ENCODE results near the gene CATSPERZ. TPM values are rescaled to one million over a fixed set of nuclear protein-coding genes. Genes with fewer than 3 reads are reported as not detected.
A peak's percentile ranks its signal among the peaks of the same experiment; 100 is the strongest.

Gene CATSPERZ
- total and polyA plus RNA-seq, 9 of the 15 experiments (the other 6 are each of a cell fraction or from before 2014, with no cell fraction given), result 0.86 to 8.5 (median 3.5) TPM

DNA sequence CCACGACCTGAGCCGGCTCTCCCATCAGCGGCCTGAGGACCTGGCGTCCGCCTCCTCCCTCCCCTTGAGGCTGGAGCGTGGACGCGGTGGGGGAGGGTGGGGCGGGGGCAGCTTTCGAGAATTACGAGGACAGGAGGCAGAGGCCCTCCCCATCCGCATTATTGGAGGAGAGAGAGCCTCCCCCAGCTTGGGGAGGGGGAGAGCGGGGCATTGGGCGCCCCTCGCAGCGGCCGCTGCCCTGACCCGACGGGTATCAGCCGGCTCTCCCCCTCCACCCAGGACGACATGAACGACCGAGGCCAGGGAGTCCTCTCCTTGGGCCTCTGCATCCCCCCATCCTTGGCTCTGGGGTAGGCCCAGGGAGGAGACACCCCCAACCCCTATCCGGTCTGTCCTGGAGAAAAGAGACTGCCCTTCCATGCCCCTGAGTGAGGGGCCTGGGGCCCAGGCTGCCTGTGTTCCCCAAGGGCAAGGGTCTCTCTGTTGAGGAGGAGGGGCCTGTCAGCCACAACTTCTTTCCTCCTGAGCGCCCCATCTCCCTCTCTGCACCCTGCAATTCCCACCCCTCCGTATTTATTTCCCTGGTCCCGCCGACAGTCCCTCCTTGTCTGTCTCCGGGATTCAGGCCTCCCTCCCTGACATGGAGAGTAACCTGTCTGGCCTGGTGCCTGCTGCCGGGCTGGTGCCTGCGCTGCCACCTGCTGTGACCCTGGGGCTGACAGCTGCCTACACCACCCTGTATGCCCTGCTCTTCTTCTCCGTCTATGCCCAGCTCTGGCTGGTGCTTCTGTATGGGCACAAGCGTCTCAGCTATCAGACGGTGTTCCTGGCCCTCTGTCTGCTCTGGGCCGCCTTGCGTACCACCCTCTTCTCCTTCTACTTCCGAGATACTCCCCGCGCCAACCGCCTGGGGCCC is 14.0 kb upstream of the CATSPERZ start:
- BruUV-seq (replicated peaks), result no TSS peak
- in situ Hi-C loops (cut with MboI) (no loop called here), intact Hi-C loops (cut with micrococcal nuclease) (no loop called here)
- peaks cover 0 to under 1% of the 10 kb centered on the region in 2 experiments; a peak in 1 of 5 replicates for H3K27me3 ChIP-seq (ENCODE audit: control insufficient read depth in 2 of 2, insufficient read depth in 2 of 2, low read length in 2 of 2)
- H3K9me1 ChIP-seq (ENCODE audit: control insufficient read depth, insufficient read depth, low read length), result no peaks in the 10 kb centered on the region
- H3K79me2 ChIP-seq (ENCODE audit: control insufficient read depth, insufficient read depth, low read length), result peaks cover 12% of the 10 kb centered on the region; the same call in 1 of the 3 replicates
- ChIA-PET CTCF (ENCODE audit: low intra/inter-chr PET ratio) (no interaction called here), POLR2A (interaction anchor here (0.6 to 5.1 kb wide), 3 partner anchors 8 to 16 kb away, joined by 3 to 54 read pairs (median 6); no protein-coding TSS in a partner anchor)
- H3K9ac ChIP-seq (ENCODE audit: insufficient read depth in 1 of 2, low read depth in 2 of 2, low read length in 2 of 2), result peak overlapping the region; percentile 50 to 93; a peak in 3 of 4 replicates
- H4K20me1 ChIP-seq (replicated peaks; ENCODE audit: control insufficient read depth, insufficient read depth, low read length), result no peaks in the 10 kb centered on the region
- H3K27ac ChIP-seq (ENCODE audit: extremely low read depth, low read depth, low read length), result peak overlapping the region; percentile 27
- no peaks in the 10 kb centered on the region for H3K9me3 ChIP-seq (replicated peaks; ENCODE audit: control insufficient read depth, insufficient read depth, low read depth, low read length)
- H2AFZ ChIP-seq (ENCODE audit: low read depth, low read length), result peak overlapping the region; percentile 93; the same call in 1 of the 2 replicates
- peak overlapping the region; percentile 80 for H3K4me2 ChIP-seq (ENCODE audit: insufficient read depth, low read length)
- H3K4me3 ChIP-seq, result peak overlapping the region; percentile 91
- peaks cover 4% of the 10 kb centered on the region; the same call in 1 of the 3 replicates for H3K36me3 ChIP-seq (ENCODE audit: control insufficient read depth, insufficient read depth, low read length)
- 67% methylated on average over 13 of the region's 40 CpGs for WGBS (ENCODE audit: insufficient coverage, low coverage, missing lambda C conversion rate)
- FAIRE-seq, result no peak
- peaks cover 7 to 47% of the 10 kb centered on the region in 2 experiments; a peak in 4 of 5 replicates for H3K4me1 ChIP-seq (replicated peaks in 1 of 2; ENCODE audit: control insufficient read depth in 2 of 2, insufficient read depth in 2 of 2, low read length in 2 of 2)
- DNase-seq (ENCODE audit: extremely low read depth in 1 of 4, low spot score in 3 of 4), result no peak
- ATAC-seq, result no peak
- peak; percentile 89 for TF ChIP-seq HNRNPLL (IDR thresholded peaks at IDR 0.05; ENCODE audit: low read depth, low read length, poor library complexity, severe bottlenecking)
- TF ChIP-seq NR3C1 (CRISPR knock-in tag; IDR thresholded peaks at IDR 0.05), result 0 out of 2 replicates have a peak, but pooled peaks have one; percentile 18
- TF ChIP-seq CREM (IDR thresholded peaks at IDR 0.05; ENCODE audit: low read depth), result 0 out of 2 replicates have a peak, but pooled peaks have one; percentile 0
- TF ChIP-seq POLR2G (IDR thresholded peaks at IDR 0.05; ENCODE audit: low read depth, low read length), result 0 out of 2 replicates have a peak, but pooled peaks have one; percentile 26
- TF ChIP-seq, protein P1, sequence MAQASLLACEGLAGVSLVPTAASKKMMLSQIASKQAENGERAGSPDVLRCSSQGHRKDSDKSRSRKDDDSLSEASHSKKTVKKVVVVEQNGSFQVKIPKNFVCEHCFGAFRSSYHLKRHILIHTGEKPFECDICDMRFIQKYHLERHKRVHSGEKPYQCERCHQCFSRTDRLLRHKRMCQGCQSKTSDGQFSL (CRISPR knock-in tag; IDR thresholded peaks at IDR 0.05), result 0 out of 2 replicates have a peak, but pooled peaks have one; percentile 36
- TF ChIP-seq, protein P1 (tag; IDR thresholded peaks at IDR 0.05), result no peak
- TF ChIP-seq ZNF75A (CRISPR knock-in tag; IDR thresholded peaks at IDR 0.05), result no peak
- TF ChIP-seq OTX1 (CRISPR knock-in tag; IDR thresholded peaks at IDR 0.05), result no peak
- 0 out of 2 replicates have a peak, but pooled peaks have one; percentile 47 for TF ChIP-seq ZBTB7A (IDR thresholded peaks at IDR 0.05; ENCODE audit: borderline replicate concordance, control insufficient read depth, low read depth, low read length)
- TF ChIP-seq, protein P2, sequence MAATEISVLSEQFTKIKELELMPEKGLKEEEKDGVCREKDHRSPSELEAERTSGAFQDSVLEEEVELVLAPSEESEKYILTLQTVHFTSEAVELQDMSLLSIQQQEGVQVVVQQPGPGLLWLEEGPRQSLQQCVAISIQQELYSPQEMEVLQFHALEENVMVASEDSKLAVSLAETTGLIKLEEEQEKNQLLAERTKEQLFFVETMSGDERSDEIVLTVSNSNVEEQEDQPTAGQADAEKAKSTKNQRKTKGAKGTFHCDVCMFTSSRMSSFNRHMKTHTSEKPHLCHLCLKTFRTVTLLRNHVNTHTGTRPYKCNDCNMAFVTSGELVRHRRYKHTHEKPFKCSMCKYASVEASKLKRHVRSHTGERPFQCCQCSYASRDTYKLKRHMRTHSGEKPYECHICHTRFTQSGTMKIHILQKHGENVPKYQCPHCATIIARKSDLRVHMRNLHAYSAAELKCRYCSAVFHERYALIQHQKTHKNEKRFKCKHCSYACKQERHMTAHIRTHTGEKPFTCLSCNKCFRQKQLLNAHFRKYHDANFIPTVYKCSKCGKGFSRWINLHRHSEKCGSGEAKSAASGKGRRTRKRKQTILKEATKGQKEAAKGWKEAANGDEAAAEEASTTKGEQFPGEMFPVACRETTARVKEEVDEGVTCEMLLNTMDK (IDR thresholded peaks at IDR 0.05; ENCODE audit: borderline replicate concordance, insufficient read depth, low read depth, low read length, poor library complexity, severe bottlenecking), result no peak
- TF ChIP-seq ZNF197 (CRISPR knock-in tag; IDR thresholded peaks at IDR 0.05; ENCODE audit: low read depth), result no peak
- TF ChIP-seq ZNF282 (CRISPR knock-in tag; IDR thresholded peaks at IDR 0.05), result 0 out of 2 replicates have a peak, but pooled peaks have one; percentile 1
- TF ChIP-seq SMARCA5 (IDR thresholded peaks at IDR 0.05), result no peak
- TF ChIP-seq, protein P3, sequence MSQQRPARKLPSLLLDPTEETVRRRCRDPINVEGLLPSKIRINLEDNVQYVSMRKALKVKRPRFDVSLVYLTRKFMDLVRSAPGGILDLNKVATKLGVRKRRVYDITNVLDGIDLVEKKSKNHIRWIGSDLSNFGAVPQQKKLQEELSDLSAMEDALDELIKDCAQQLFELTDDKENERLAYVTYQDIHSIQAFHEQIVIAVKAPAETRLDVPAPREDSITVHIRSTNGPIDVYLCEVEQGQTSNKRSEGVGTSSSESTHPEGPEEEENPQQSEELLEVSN (IDR thresholded peaks at IDR 0.05; ENCODE audit: borderline replicate concordance in 1 of 2, extremely low read depth in 1 of 2, insufficient read depth in 1 of 2, insufficient read length in 1 of 2, low read depth in 1 of 2, low read length in 1 of 2, poor library complexity in 1 of 2, severe bottlenecking in 1 of 2), result peak in 1 of 2 experiments; percentile 1
- no peak for TF ChIP-seq SIN3B (IDR thresholded peaks at IDR 0.05; ENCODE audit: low read depth)
